HepG2 (cell line): ENCODE measurements around the gene GPR173.

Experiments
- ARID4A ChIP-seq: sonication (generic); formaldehyde crosslinking; IDR thresholded peaks from 2 replicates; pipeline ENCODE4 v1.5.0; 2020; ENCODE audit warnings: mild to moderate bottlenecking, missing genetic modification reagents, borderline replicate concordance
- ATF6 ChIP-seq: sonication (generic); formaldehyde crosslinking; conservative IDR thresholded peaks from 2 replicates; pipeline ENCODE4 v1.4.0; 2020; ENCODE audit warnings: missing genetic modification reagents
- CTCF ChIP-seq: sonication (generic); formaldehyde crosslinking; IDR thresholded peaks from 2 replicates; pipeline ENCODE4 v1.5.0; 2020; ENCODE audit warnings: mild to moderate bottlenecking, missing genetic modification reagents, moderate library complexity
- IRX3 ChIP-seq: sonication (generic); formaldehyde crosslinking; IDR thresholded peaks from 2 replicates; pipeline ENCODE4 v1.8.1; 2023; ENCODE audit warnings: mild to moderate bottlenecking, low read depth, missing genetic modification reagents, borderline replicate concordance
- KDM5B ChIP-seq: sonication (generic); formaldehyde crosslinking; IDR thresholded peaks from 2 replicates; pipeline ENCODE4 v1.4.0; 2020; ENCODE audit warnings: missing genetic modification reagents, mild to moderate bottlenecking, borderline replicate concordance
- MYC ChIP-seq: sonication (generic); formaldehyde crosslinking; IDR thresholded peaks from 2 replicates; pipeline ENCODE4 v1.9.0; 2021; ENCODE audit warnings: missing genetic modification reagents, borderline replicate concordance

GRCh38 chrX:53122013-53122412 lies 73.4 kb downstream of the GPR173 start:
- no peak for TF ChIP-seq CTCF
- no peak for TF ChIP-seq MYC (CRISPR knock-in tag)
- no peak for TF ChIP-seq IRX3
- TF ChIP-seq ATF6, result no peak
- no peak for TF ChIP-seq ARID4A (CRISPR knock-in tag)
- no peak for TF ChIP-seq KDM5B (CRISPR knock-in tag)
